H1 (cell line): ENCODE results near the gene MARCHF10. TPM values are rescaled to one million over a fixed set of nuclear protein-coding genes. Genes with fewer than 3 reads are reported as not detected.

Source experiments
- CTCF ChIA-PET: fragments of 300-600 bp; sonication (Branson Sonifier 250); formaldehyde crosslinking; loops from one replicate; lab custom pipeline; 2021; ENCODE audit not compliant: partially characterized antibody; lab: Charles Lee
- POLR2A ChIA-PET: fragments of 300-600 bp; sonication (Branson Sonifier 250); formaldehyde crosslinking; loops from one replicate; lab custom pipeline; 2021; ENCODE audit warnings: inconsistent platforms; ENCODE audit not compliant: partially characterized antibody; lab: Charles Lee
- DNase-seq, 2 experiments: peaks; one replicate each; pipeline versions ENCODE4 v3.0.0 to v3.0.0-alpha.2; 2010 to 2022; ENCODE audit warnings: low spot score in 2 of 2, low read depth in 1 of 2, mixed read lengths in 1 of 2
- FAIRE-seq: peaks from 2 replicates; lab custom pipeline; 2011; peaks lifted over from hg19 to GRCh38; lab: Jason Lieb, UNC
- H2AFZ ChIP-seq: 2 replicates; pipeline ENCODE4 v1.8.1; 2012; ENCODE audit warnings: low read length, inconsistent platforms
- H2AK5ac ChIP-seq: 2 replicates; pipeline ENCODE4 v1.6.1; 2013; ENCODE audit warnings: low read depth, low read length
- H2BK120ac ChIP-seq: replicated peaks from 2 replicates; pipeline ENCODE3; 2013; ENCODE audit warnings: low read depth, low read length, inconsistent platforms
- H2BK12ac ChIP-seq: 2 replicates; pipeline ENCODE4 v1.6.1; 2013; ENCODE audit warnings: low read depth, low read length
- H2BK15ac ChIP-seq: 2 replicates; pipeline ENCODE4 v1.6.1; 2013; ENCODE audit warnings: low read length
- H2BK20ac ChIP-seq: 2 replicates; pipeline ENCODE4 v1.6.1; 2013; ENCODE audit warnings: low read length
- H2BK5ac ChIP-seq: 2 replicates; pipeline ENCODE4 v1.6.1; 2013; ENCODE audit warnings: low read depth, low read length
- H3K14ac ChIP-seq: 2 replicates; pipeline ENCODE4 v1.6.1; 2013; ENCODE audit warnings: inconsistent platforms; ENCODE audit not compliant: insufficient read length
- H3K18ac ChIP-seq: 2 replicates; pipeline ENCODE4 v1.6.1; 2013; ENCODE audit warnings: low read length; ENCODE audit errors: extremely low read depth
- H3K23ac ChIP-seq: 2 replicates; pipeline ENCODE4 v1.6.1; 2013; ENCODE audit warnings: inconsistent platforms; ENCODE audit not compliant: insufficient read length
- H3K23me2 ChIP-seq: 2 replicates; pipeline ENCODE4 v1.6.1; 2013; ENCODE audit warnings: low read depth, low read length
- H3K27ac ChIP-seq: 2 replicates; pipeline ENCODE4 v1.6.1; 2011; ENCODE audit warnings: low read depth, low read length, inconsistent platforms
- H3K27me3 ChIP-seq, 4 experiments: replicated peaks in 1 of 4; 1 replicate in 1 of 4; 2 replicates in 3 of 4; pipeline versions ENCODE4 v1.6.1 to v1.8.1; 2011 to 2013; ENCODE audit warnings: low read length in 3 of 4, mild to moderate bottlenecking in 3 of 4, inconsistent platforms in 2 of 4, mixed read lengths in 2 of 4, moderate library complexity in 1 of 4; ENCODE audit not compliant: control insufficient read depth in 3 of 4, insufficient read depth in 3 of 4; ENCODE audit errors: extremely low read depth in 1 of 4
- H3K36me3 ChIP-seq, 4 experiments: 2 replicates each; pipeline versions ENCODE4 v1.6.1 to v1.8.1; 2011 to 2013; ENCODE audit warnings: mild to moderate bottlenecking in 4 of 4, low read length in 3 of 4, moderate library complexity in 2 of 4, control low read depth in 1 of 4, inconsistent platforms in 1 of 4; ENCODE audit not compliant: insufficient read depth in 4 of 4, control insufficient read depth in 2 of 4
- H3K4ac ChIP-seq: replicated peaks from 2 replicates; pipeline ENCODE3; 2013; ENCODE audit warnings: low read length, low read depth, mixed read lengths, inconsistent platforms; ENCODE audit not compliant: insufficient read length
- H3K4me1 ChIP-seq, 4 experiments: replicated peaks in 1 of 4; 1 replicate in 1 of 4; 2 replicates in 3 of 4; pipeline versions ENCODE4 v1.6.1 to v1.8.1; 2011 to 2013; ENCODE audit warnings: low read length in 3 of 4, inconsistent platforms in 2 of 4, mixed read lengths in 1 of 4; ENCODE audit not compliant: insufficient read depth in 4 of 4, control insufficient read depth in 3 of 4
- H3K4me2 ChIP-seq, 2 experiments: 2 replicates each; pipeline versions ENCODE4 v1.6.1 to v1.8.1; 2011 to 2013; ENCODE audit warnings: low read depth in 2 of 2, low read length in 2 of 2, control low read depth in 1 of 2, inconsistent platforms in 1 of 2, mild to moderate bottlenecking in 1 of 2; ENCODE audit not compliant: insufficient read depth in 1 of 2
- H3K4me3 ChIP-seq, 4 experiments: fragments of 200-600, 300-600 bp in 1 of 4; sonication (generic), shearing (Covaris generic), sonication (Bioruptor Twin) in 1 of 4; 2 replicates each; pipeline versions ENCODE4 v1.5.1 to v1.8.1; 2011 to 2016; ENCODE audit warnings: low read length in 4 of 4, low read depth in 3 of 4, control low read depth in 2 of 4, inconsistent platforms in 2 of 4, mild to moderate bottlenecking in 2 of 4, mixed read lengths in 1 of 4, moderate library complexity in 1 of 4; ENCODE audit not compliant: insufficient read depth in 2 of 4; ENCODE audit errors: extremely low read depth in 1 of 4
- H3K56ac ChIP-seq: replicated peaks from 2 replicates; pipeline ENCODE3; 2013; ENCODE audit warnings: low read depth, mild to moderate bottlenecking, mixed read lengths, low read length, inconsistent platforms; ENCODE audit not compliant: insufficient read length
- H3K79me1 ChIP-seq: 2 replicates; pipeline ENCODE4 v1.6.1; 2013; ENCODE audit warnings: low read depth, low read length, control low read depth
- H3K79me2 ChIP-seq, 2 experiments: 2 replicates each; pipeline versions ENCODE4 v1.6.1 to v1.8.1; 2012 to 2013; ENCODE audit warnings: low read length in 2 of 2, mild to moderate bottlenecking in 2 of 2, inconsistent platforms in 1 of 2; ENCODE audit not compliant: insufficient read depth in 2 of 2, control insufficient read depth in 1 of 2
- H3K9ac ChIP-seq, 4 experiments: replicated peaks in 1 of 4; 1 replicate in 1 of 4; 2 replicates in 3 of 4; pipeline versions ENCODE4 v1.6.1 to v1.8.1; 2011 to 2013; ENCODE audit warnings: low read depth in 3 of 4, low read length in 3 of 4, control low read depth in 2 of 4, mild to moderate bottlenecking in 2 of 4, moderate library complexity in 2 of 4, inconsistent platforms in 1 of 4; ENCODE audit errors: extremely low read depth in 1 of 4
- H3K9me3 ChIP-seq, 2 experiments: 2 replicates each; pipeline versions ENCODE4 v1.6.1 to v1.8.1; 2012 to 2013; ENCODE audit warnings: mild to moderate bottlenecking in 2 of 2, moderate library complexity in 2 of 2, control low read depth in 1 of 2, inconsistent platforms in 1 of 2, low read depth in 1 of 2, low read length in 1 of 2, mixed read lengths in 1 of 2; ENCODE audit not compliant: insufficient read depth in 2 of 2
- H4K20me1 ChIP-seq, 2 experiments: replicated peaks in 1 of 2; 2 replicates each; pipeline versions ENCODE3 to v1.8.1; 2011 to 2013; ENCODE audit warnings: inconsistent platforms in 2 of 2, low read length in 2 of 2, mild to moderate bottlenecking in 1 of 2; ENCODE audit not compliant: insufficient read depth in 2 of 2, control insufficient read depth in 1 of 2
- H4K5ac ChIP-seq: 2 replicates; pipeline ENCODE4 v1.6.1; 2013; ENCODE audit warnings: low read length, low read depth, mixed read lengths, inconsistent platforms; ENCODE audit not compliant: insufficient read length
- H4K8ac ChIP-seq: 2 replicates; pipeline ENCODE4 v1.8.0; 2013; ENCODE audit warnings: mild to moderate bottlenecking, moderate library complexity, low read length, inconsistent platforms; ENCODE audit not compliant: insufficient read depth; ENCODE audit errors: extremely low read depth
- H4K91ac ChIP-seq: replicated peaks from 2 replicates; pipeline ENCODE3; 2013; ENCODE audit warnings: low read length, mixed read lengths, inconsistent platforms; ENCODE audit not compliant: insufficient read length
- ASH2L ChIP-seq: fragments of 200-600, 300-600 bp; sonication (generic); IDR thresholded peaks from one replicate; pipeline ENCODE4 v1.7.1; 2017; ENCODE audit warnings: low read length
- CBX5 ChIP-seq: fragments of 300-800, 300-1000 bp; sonication (generic); IDR thresholded peaks from 2 replicates; pipeline ENCODE4 v1.7.1; 2016; ENCODE audit warnings: antibody characterized with exemption, low read length, low read depth
- CHD1 ChIP-seq: IDR thresholded peaks from 2 replicates; pipeline ENCODE4 v1.6.1; 2012; ENCODE audit warnings: low read depth, low read length, improper control_type of control experiment
- CHD2 ChIP-seq: IDR thresholded peaks from 2 replicates; pipeline ENCODE4 v1.6.1; 2012; ENCODE audit warnings: low read length, improper control_type of control experiment
- JUND ChIP-seq: IDR thresholded peaks from 2 replicates; pipeline ENCODE4 v1.6.1; 2011; ENCODE audit warnings: mild to moderate bottlenecking, improper control_type of control experiment, low read length
- KDM1A ChIP-seq: fragments of 200-600, 300-600 bp; sonication (generic); IDR thresholded peaks from 2 replicates; pipeline ENCODE4 v1.7.1; 2016; ENCODE audit warnings: mild to moderate bottlenecking, low read length, borderline replicate concordance
- POU5F1 ChIP-seq: IDR thresholded peaks from 2 replicates; pipeline ENCODE4 v1.6.1; 2011; ENCODE audit warnings: low read depth, mild to moderate bottlenecking, low read length, moderate library complexity
- RBBP5 ChIP-seq: IDR thresholded peaks from 2 replicates; pipeline ENCODE4 v1.7.1; 2012; ENCODE audit warnings: low read depth, mild to moderate bottlenecking, inconsistent platforms, low read length, moderate library complexity, borderline replicate concordance
- RFX5 ChIP-seq: IDR thresholded peaks from 2 replicates; pipeline ENCODE4 v1.6.1; 2011; ENCODE audit warnings: low read depth, low read length, improper control_type of control experiment, borderline replicate concordance
- TAF7 ChIP-seq: optimal IDR thresholded peaks from 2 replicates; pipeline ENCODE3; 2011; ENCODE audit warnings: low read depth, mild to moderate bottlenecking, inconsistent platforms, low read length, moderate library complexity, borderline replicate concordance
- YY1 ChIP-seq: IDR thresholded peaks from 2 replicates; pipeline ENCODE4 v1.6.1; 2011; ENCODE audit warnings: low read depth, mild to moderate bottlenecking, low read length
- WGBS, 2 experiments: shearing (Covaris generic) in 1 of 2; methylation state at CpG; one replicate each; pipeline versions ENCODE4 v1.1.6 to v1.1.7; 2013 to 2015; ENCODE audit warnings: low lambda C conversion rate in 2 of 2, mixed read lengths in 2 of 2, inconsistent platforms in 1 of 2, low coverage in 1 of 2, missing lambda C conversion rate in 1 of 2; ENCODE audit not compliant: insufficient replicate concordance in 2 of 2, insufficient coverage in 1 of 2, insufficient read length in 1 of 2; ENCODE audit errors: extremely low coverage in 1 of 2, missing lambda C conversion rate in 1 of 2; 5-methylcytosine and 5-hydroxymethylcytosine counted together
- polyA plus RNA-seq, 7 experiments: library from polyadenylated mRNA; depleted of rRNA in 3 of 7; stranded (reverse) in 5 of 7; unstranded in 2 of 7; fragments of >200 nt in 5 of 7; fragments of 200-250 nt in 2 of 7; gene quantifications; 1 replicate in 5 of 7; 2 replicates in 1 of 7; 4 replicates in 1 of 7; pipeline versions ENCODE4 v1.2.1 to v1.2.3, GENCODE V29; 2011 to 2013; ENCODE audit warnings: missing spikeins in 2 of 7, mixed read lengths in 2 of 7
- total RNA-seq: library from RNA; stranded (reverse); fragmentation: NEBNext Ultra II Directional; extraction: Animal tissue kit (Norgen Biotek cat#: 25700); gene quantifications from 2 replicates; pipeline ENCODE4 v1.2.1, GENCODE V29; 2021
- TF ChIP-seq, protein P1 (sequence below): IDR thresholded peaks from 2 replicates; pipeline ENCODE4 v1.6.1; 2012; ENCODE audit warnings: inconsistent platforms

The MARCHF10 gene
- total and polyA plus RNA-seq, 2 of the 8 experiments (the other 6 are each of a cell fraction or from before 2014, with no cell fraction given): 0.48 to 0.73 TPM

DNA sequence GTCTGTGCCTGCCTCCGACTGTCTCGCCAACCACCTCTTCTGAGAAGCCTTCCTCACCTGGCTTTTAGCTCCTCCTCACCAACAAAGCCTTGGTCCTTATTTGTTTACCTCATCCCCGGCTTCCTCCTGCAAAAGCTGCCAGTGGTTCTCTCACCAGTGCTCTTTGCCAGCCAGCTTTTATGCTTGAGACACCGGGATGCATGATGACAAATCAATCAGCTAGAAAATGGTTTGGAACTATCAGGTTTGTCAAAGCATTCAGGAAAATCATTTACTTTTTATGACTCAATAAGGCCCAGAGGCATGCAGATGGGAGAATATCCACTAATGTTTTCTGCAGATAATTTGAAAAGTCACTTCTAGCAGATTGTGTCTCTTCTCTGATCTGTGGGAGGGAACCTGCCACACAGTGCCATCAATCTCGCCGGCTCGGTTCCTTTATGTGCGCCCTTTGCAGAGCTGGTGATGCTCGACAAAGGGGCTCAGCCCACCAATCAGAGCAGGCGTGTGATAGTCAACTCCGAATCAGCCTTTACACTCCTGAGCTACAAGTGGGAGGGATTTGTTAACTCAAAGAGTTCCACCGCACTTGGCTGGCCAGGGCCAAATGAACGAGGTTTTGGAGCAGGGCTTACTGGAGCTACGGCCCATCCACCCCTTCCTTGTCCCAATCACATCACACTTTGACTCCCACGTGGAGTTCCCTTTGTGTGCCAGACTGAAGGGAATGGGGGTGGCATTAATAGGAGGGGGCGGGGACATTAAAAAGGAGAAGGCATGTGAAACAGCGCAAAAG is 94.8 kb downstream of the MARCHF10 start:
- Histone ChIP-seq H3K18ac (no peak overlapping the region), H3K27me3 (0 out of 7 replicates have a peak, but pooled peaks cover 0 to 1% (median 0%) of the 10 kb centered on the region in 4 experiments), H4K5ac (no peak overlapping the region), H3K9me3 (peaks cover 7 to 9% of the 10 kb centered on the region in 2 experiments), H2BK20ac (no peak overlapping the region), H3K4me1 (peaks cover 0 to 3% (median 0%) of the 10 kb centered on the region in 4 experiments; a peak in 4 of 7 replicates), H3K4ac (no peak overlapping the region), H3K23me2 (no peaks in the 10 kb centered on the region), H3K4me3 (no peak overlapping the region), H2BK5ac (no peak overlapping the region), H2BK15ac (no peak overlapping the region), H3K36me3 (no peaks in the 10 kb centered on the region; a peak in 1 of 8 replicates), H4K8ac (no peak overlapping the region), H3K79me2 (no peaks in the 10 kb centered on the region), H2AK5ac (no peak overlapping the region), H3K4me2 (no peak overlapping the region), H2BK12ac (no peak overlapping the region), H3K79me1 (no peaks in the 10 kb centered on the region), H3K23ac (no peak overlapping the region), H4K91ac (no peak overlapping the region), H3K56ac (no peak overlapping the region), H3K9ac (no peak overlapping the region), H3K27ac (no peak overlapping the region), H2BK120ac (no peak overlapping the region), H4K20me1 (no peaks in the 10 kb centered on the region), H3K14ac (no peak overlapping the region), H2AFZ (no peak overlapping the region)
- 80% methylated on average over 17 of the region's 17 CpGs; no CpG with 5 or more reads in 1 of the 2 experiments for WGBS, 2 experiments
- CTCF ChIA-PET: interaction anchor here (0.8 to 4.7 kb wide), 6 partner anchors 9 to 76 kb away, joined by 3 to 43 read pairs (median 4); no protein-coding TSS in a partner anchor
- FAIRE-seq (no peak), DNase-seq (no peak)
- POLR2A ChIA-PET: no interaction called here
- no peak for TF ChIP-seq CBX5
- TF ChIP-seq CHD1: no peak
- TF ChIP-seq JUND: no peak
- TF ChIP-seq TAF7: no peak
- no peak for TF ChIP-seq RBBP5
- TF ChIP-seq KDM1A: no peak
- no peak for TF ChIP-seq CHD2
- TF ChIP-seq, protein P1, sequence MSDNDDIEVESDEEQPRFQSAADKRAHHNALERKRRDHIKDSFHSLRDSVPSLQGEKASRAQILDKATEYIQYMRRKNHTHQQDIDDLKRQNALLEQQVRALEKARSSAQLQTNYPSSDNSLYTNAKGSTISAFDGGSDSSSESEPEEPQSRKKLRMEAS: no peak
- TF ChIP-seq POU5F1: no peak
- no peak for TF ChIP-seq YY1
- no peak for TF ChIP-seq RFX5
- TF ChIP-seq ASH2L: no peak
